NCI-H524 (cell line): ENCODE results near the gene TTC19.
A peak's percentile ranks its signal among the peaks of the same experiment; 100 is the strongest.
"Not testable (repeated sequence)": the region's sequence is repeated elsewhere in the genome, so short reads cannot be mapped to it uniquely, and the experiment has no call there.

Experiments used
- DNase-seq, 2 experiments: peaks; one replicate each; lab custom pipeline; 2025; lab: John Stamatoyannopoulos, UW

TTC19 gene

DNA sequence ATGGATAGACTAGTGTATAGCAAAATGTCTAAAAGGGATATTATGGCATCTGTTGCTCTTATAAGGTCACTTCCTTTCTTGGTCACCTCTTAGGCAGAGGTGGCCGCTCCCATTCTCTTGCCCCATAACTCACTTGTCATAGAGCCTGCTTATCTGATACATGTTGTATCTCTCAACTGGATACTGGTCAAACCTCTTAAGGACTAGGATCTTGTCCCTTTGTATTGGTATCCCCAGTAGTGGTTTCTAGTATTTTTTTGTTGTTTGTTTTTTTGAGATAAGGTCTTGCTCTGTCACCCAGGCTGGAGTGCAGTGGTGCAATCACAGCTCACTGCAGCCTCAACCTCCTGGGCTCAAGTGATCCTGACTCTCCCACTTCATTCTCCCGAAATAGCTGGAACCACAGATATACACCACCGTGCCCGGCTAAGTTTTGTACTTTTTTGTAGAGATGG lies 27.1 kb upstream of the TTC19 start:
- no peak for DNase-seq

DNA sequence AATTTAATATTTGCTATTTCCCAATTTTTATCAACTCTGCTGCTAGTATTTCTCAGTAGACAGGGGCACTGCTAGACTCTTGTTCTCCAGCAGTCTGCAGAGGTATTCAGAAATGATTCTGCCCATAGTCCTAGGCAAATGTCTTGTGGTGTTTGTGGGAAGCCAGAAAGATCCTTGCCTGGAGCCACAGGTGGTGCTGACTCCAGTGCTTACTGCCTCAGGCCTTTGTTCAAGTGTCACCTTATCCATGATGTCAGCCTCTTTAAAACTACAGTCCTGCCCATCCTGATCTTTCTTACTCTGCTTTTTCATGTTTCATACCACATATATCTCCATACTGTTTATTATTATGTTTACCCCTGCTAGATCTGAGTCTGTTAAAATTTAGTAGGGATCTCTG lies 26.6 kb upstream of the TTC19 start:
- DNase-seq: no peak

DNA sequence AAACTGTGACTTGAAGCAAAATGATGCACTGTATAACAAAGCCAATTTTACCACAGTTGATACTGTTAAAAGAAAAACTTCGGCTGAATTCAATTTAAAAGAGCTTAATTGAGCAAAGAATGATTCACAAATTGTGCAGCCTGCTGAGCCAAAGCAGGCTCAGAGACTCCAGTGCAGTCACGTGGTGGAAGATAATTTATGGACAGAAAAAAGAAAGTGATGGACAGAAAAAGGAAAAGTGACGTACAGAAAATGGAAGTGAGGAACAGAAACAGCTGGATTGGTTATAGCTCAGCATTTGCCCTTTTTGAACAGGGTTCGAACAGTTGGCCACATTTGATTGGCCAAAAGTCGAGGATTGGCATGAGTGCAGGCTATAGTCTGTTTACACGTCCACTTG lies 25.8 kb upstream of the TTC19 start:
- DNase-seq: no peak

DNA sequence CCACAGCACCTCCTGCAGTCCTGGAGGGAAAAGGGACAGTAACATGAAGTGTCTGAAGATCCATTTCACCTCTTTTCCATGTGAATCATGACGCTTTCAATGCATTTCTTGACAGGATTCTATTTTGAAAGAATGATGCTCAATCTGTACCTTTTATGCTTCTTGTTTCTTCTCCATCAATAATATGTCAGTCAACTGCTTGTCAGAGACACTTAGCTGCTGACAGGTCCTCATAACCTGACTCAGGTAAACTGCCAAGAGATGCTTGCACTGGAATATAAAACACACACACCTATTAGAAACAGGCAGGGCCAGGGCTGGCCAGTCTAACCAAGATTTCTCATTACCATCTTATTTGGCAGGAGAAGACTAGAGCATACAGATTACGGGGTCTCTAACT lies 21.7 kb upstream of the TTC19 start:
- DNase-seq: no peak

DNA sequence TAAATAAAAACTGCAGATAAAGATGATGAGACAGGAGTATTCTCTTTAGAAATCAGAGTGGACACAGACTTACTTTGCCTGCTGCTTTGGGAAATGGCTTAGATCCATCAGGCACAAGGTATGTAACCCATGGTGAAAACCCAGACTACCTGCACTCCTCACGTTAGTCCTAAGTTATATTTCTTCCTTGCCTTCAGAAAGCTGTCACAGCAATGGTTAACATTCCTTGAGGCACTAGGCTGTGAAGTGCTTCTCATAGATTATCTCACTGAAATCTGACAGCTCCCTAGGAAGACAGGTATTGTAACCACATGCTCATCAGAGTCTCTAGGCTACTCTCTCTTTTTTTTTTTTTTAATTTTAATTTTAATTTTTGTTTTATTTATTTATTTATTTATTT lies 21.0 kb upstream of the TTC19 start:
- peak; percentile 20 to 45 for DNase-seq

DNA sequence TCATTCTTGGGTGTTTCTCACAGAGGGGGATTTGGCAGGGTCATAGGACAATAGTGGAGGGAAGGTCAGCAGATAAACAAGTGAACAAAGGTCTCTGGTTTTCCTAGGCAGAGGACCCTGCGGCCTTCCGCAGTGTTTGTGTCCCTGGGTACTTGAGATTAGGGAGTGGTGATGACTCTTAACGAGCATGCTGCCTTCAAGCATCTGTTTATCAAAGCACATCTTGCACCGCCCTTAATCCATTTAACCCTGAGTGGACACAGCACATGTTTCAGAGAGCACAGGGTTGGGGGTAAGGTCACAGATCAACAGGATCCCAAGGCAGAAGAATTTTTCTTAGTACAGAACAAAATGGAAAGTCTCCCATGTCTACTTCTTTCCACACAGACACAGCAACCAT lies 20.6 kb upstream of the TTC19 start:
- not testable (repeated sequence) for DNase-seq

DNA sequence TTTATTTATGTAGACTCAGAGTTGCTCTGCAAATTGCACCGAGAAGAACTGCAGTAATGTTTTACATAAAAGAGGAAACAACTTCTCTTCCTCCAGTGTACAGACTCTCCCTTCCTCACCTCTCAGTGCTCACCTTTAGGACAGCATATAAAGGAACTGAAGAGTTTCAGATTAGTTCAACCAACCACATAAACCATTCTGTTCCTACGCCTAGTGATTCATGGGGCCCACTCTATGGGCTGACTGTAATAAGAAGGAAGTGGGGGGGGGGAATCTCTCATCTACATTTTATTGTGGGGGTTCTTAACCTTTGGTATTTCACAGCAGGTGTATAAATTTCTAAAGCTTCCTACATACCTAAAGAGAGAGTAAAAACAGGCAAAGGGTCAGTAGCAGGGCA lies 18.4 kb upstream of the TTC19 start:
- no peak for DNase-seq

DNA sequence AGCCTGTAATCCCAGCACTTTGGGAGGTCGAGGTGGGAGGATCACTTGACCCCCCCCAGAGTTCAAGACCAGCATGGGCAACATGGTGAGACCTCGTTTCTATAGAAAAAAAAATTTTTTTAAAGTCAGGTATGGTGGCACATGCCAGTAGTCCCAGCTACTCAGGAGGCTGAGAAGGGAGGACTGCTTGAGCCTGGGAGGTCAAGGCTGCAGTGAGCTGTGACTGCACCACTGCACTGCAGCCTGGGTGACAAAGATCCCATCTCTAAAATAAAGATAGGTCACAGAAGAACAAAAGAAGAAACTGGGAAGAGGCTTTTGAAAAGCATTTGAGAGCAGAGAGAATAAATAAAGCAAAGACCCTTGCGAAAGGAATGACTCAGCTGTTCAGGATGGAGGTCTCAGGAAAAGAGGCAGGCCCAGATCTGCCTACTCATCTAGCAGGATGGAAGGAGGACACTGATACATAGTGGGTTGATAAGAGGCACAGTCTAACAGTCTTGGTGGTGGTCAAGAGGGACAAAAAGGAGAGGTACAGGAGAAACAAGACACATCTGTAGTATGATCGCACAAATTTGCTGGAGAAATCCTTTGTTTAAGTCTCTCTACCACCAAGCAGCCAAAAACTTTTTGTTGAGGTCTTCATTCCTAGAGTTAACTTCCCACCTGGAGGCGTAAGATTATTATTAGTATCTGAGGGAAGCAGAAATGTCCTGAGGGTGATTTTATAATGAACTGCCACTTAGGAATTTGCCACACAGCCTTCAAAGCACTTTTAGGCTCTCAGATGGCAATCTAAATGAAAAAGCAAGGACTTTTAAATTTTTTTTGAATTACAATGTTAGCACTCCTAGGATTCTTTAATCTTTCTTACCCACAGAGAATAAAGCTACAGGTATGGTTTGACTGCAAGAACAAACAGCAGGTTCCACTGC lies 17.7 kb upstream of the TTC19 start:
- DNase-seq: no peak

DNA sequence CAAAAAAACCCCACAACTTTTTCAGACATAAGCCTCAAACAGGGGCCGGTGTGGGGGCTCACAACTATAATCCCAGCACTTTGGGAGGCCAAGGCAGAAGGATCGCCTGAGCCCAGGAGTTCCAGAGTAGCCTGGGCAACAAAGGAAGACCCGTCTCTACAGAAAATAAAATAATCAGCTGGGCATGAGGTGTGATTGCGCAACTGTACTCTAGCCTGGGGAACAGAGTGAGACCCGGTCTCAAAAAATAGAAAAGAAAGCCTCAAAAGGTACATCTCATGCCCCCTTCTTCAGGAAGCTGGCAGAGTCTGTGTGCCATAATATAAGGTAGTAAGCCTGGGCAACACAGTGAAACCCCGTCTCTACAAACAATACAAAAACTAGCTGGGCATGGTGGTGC lies 3.3 kb upstream of the TTC19 start:
- no peak for DNase-seq

DNA sequence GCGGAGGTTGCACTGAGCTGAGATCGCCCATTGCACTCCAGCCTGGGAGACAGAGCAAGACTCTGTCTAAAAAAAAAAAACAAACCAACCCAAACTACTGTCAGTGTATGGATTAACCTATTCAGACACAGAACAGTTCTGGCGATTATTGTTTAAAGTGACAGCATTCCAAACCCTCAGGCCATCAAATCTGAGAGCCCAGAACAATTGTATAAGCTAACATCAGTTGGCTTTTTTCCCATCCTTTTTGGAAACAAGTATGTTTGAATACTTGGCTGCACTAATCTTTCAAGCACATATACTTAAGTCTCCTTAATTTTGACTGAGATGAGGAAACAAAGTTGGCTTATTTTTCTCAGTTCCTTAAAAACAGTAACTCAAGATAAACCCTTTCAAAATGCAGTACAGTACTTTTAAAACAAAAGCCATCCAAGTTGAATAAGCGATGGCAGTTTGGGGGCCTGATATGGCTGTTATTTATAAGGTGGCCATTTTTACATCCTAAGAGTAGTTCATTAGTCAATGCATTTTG lies 1.5 kb upstream of the TTC19 start:
- DNase-seq: no peak

DNA sequence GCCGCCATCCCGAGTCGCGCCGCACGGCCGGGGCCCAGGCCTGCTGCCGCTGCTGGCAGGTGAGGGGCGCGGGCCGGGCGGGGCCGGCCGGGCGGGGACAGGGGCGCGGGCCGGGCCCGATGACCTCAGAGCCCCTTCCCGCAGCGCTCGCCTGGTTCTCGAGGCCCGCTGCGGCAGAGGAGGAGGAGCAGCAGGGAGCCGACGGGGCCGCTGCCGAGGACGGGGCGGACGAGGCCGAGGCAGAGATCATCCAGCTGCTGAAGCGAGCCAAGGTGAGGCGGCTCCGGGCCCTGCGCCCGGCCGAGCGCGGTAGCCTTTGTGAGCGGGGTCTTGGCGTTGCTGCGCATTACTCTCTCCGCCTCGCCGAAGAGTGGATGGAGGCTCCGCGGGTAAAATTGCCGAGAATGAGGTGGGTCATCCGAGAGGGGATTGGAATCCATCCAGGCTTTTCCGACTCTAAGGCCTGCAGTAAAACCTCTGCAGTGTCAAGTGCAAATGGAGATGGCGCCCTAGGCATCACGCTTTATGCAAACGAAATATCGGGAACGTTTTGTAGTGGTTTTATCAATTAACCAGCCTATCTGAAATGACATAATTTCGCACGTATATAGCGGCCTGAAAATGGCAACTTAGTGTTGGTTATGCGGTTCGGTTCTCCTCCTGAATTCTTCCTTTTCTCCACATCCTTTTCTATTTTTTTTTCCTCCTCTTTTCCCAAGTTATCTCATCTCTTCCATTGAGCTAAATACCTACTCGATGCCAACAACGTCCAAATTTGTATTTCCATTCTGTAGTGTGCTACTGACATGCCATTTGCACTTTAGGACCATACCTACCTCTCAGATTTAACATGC lies 577 bp downstream of the TTC19 start:
- peak; percentile 66 to 68 for DNase-seq

DNA sequence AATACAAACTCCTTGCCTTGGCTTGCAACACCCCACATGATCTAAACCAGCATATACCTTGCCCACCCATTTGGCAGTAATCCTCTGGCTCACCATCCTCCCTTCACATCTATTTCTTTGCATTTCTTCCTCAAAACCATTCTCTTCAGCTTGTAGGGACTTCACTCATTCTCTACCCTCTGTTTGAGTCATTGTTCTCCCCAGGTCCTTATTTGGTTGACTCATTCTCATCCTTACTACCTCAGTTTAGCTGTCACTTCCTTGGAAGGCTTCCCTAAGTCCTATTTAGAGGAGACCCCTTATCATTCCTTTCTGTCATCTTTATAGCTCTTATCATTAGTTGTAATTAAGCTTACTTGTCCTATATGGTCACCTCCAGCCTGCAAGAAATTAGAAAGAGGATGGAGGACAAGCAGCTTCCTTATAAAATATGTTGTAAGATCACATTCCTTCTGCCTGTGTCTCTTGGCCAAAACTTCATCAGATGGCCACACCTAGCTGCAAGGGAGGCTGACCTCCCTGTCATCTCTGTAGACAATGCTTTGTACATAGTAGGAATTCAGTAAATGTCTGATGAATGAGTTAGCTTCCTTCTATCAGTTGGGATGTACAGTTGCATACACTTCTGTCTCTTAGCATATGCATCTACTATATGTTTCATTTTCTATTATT lies 1.7 kb downstream of the TTC19 start:
- DNase-seq: no peak

DNA sequence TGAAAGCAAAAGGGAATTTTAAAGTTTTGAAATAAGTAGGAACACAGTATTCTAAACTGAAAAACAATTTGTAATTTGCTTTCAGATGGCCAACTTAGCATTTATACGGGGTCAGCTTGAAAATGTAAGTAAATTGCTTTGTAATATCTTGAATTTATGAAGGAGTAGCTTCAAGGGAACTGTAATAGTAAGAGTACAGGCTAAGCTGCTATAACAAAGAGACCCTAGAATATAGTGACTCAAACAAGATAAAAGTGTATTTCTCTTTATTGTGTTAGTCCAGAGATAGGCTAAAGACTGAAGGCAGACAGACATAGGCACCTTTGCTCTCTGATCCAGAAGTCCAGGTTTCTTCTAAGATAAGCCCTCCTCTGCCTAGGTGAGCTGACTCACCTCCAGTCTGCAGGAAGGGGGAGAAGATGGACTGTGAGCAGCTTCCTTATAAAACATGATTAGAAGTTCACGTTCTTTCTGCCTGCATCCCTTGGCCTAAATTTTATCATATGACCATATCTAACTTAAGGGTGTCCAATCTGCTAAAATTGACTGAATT lies 3.2 kb downstream of the TTC19 start:
- no peak for DNase-seq

DNA sequence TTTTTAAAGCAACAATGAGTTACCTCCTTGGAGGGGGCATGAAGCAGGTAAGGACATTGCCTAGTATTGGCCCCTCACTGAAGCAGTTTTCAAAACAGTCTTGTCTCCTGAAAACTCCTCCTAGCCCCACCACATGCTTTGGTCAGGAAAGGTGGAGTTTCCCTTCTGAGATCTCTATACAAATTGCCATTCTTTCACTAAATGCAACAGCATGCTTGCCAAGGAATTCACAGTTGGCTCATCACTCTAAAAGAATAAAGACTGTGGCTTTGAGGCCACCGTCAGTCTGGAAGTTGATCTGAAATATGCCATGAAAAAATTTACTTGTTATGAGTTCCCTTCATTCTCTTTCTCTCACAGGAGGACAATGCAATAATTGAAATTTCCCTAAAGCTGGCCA lies 4.2 kb downstream of the TTC19 start:
- DNase-seq: no peak

DNA sequence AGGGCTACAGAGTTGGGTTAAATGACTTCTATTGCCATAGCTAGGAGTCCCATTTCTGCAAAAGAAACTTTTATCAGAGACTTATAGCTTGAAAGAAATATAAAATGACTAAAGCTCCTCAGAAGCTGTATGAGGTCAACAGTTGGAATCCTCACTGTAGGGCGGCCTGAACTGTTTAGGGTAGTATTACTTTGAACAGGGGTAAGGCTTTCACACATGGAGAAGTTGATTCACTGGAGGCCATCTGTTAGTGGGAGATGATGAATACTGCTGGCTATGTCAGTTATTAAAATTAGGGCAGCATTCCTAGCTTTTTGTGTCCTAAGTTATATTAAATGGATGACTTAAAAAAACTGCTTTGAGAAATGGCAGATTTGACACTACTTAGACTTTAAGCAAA lies 6.0 kb downstream of the TTC19 start:
- DNase-seq: no peak

DNA sequence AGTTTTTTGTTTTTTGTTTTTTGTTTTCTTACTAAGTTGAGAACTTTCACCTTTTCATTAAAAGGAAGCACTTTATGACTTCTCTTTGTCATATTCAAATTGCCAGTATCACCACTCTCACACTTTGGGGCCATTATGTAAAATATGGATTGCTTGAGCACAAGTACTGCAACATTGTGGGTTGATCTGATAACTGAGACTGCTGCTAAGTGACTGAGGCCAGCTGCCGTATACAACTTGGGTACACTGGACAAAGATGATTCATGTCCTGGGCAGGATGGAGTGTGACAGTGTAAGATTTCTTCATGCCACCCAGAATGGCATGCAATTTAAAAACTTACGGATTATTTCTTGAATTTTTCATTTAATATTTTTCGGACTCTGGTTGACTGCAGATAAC lies 7.8 kb downstream of the TTC19 start:
- no peak for DNase-seq

DNA sequence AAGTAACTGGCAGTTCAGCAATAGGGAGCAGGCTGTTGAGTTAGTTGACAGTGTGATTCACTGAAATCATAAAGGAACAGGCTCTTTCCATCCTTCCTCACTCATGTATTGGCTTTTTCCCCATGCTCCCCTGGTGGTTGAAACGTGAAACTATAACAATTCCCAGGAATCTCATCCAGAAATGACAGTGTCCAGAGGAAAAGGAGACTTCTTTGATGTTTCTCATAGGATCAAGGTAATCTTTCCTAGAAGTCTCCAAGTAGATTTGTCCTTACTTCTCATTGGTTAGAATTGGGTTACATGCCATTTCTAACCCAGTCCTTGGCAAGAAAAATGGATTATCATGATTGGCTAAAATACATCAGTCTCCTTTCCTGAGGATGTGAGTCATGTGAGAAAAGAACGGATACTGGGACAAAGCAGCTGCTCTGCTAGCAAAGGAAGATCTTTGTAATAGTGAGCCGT lies 14.4 kb downstream of the TTC19 start:
- peak in 1 of 2 experiments; percentile 64 for DNase-seq

DNA sequence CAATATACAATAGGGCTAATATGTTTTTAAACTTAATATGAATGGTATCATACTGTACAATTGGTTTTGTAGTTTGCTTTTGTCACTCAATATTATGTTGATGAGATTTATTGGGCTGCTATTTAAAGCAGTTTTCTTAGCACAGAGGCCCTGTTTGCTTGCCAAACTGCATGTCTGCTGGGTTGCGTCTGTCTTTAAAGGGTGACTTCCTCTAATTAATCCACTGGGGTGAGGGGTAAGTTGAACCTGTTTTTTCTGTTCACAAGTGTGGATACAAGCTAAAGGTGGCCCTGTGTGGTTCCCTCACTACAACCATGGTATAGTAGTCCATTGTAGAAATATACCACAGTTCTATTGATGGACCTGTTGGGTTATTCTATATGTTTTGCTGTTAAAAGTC lies 19.7 kb downstream of the TTC19 start:
- DNase-seq: no peak

DNA sequence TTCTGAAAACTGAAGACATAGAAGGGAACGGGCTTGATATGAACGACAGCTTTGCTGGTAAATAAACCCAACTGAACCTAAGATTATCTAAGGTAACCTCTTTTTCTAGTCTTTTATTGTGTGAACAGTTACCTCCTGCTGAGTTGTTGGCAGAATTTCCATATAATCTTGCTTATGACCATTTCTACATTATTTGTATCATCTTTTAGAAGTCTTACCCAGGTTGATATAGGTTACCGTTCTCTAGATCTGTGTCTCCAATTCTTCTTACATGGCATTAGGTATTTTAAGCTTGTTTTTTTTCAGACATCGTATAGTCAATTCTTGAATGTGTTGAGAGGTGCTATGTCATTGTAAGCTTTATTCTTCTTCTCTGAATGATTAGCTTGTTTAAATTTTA lies 24.3 kb downstream of the TTC19 start:
- no peak for DNase-seq

DNA sequence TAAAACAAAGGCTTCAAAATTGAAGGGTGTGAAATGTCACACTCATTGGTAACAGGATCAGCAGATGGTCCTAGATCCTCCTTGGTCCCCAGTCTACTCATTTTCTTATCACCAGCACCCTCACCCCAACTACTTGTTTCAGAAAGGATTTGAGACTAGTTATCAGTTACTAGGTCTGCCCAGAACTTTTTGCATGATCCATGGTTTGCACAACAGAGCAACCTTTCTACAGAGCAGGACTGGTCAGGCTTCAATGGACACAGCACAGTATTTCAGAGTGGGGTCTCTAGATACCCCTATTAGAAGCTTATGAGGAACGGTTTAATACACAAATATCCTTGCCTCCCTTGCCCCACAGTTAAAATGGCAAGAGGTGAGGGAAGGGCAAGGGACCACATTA lies 25.6 kb downstream of the TTC19 start:
- DNase-seq: no peak

DNA sequence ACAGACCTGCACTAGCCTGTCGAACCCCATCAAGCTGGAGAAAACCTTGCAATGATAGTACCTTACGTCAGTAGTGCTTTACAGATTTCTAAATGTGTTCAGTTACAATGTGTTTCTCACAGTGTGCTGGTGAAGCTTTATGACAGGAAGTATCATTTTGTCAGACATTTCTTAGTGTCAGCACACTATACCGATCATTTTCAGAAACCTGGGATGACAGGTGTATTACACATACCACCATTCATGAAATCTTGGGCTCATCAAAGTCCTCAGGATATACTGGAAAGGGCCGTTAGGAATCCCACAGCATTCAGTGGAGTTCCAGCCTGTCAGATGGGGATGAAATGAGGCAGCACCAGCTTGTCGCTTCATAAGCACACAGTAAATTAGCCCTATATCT lies 27.3 kb downstream of the TTC19 start:
- no peak for DNase-seq
